Measurements from ENCODE around the gene ACACA.

ACACA gene

GRCh38 chr17:37286430-37286829 is 120.2 kb downstream of the ACACA start:
- no peak for DNase-seq

DNA sequence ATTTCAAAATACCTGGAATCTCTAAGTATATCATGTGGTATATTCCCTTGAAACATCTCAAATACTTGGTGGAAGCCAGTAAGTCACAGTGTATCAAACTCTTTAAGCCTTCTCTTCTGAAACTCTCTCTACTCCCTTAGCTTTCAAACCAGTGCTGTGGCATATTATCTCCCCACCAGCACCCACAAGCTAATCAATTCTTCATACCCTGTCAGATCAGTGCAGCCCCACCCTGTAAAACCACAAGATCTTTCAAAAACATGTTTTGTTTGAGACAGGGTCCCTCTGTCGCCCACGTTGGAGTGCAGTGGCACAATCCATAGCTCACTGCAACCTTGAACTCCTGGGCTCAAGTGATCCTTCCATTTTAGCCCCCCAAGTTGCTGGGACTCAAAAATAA is 122.4 kb downstream of the ACACA start:
- no peak for DNase-seq

- DNase-seq, result no peak
Observed at GRCh38 chr17:37283414-37283961, 123.1 kb downstream of the ACACA start.

- DNase-seq, result no peak
Observed at GRCh38 chr17:37280841-37281240, 125.8 kb downstream of the ACACA start.

GRCh38 chr17:37278247-37278894 is 128.3 kb downstream of the ACACA start:
- DNase-seq, result no peak

- no peak for DNase-seq
Observed at GRCh38 chr17:37276475-37276874, 130.2 kb downstream of the ACACA start.

GRCh38 chr17:37274461-37274860 is 132.2 kb downstream of the ACACA start:
- no peak for DNase-seq

DNA sequence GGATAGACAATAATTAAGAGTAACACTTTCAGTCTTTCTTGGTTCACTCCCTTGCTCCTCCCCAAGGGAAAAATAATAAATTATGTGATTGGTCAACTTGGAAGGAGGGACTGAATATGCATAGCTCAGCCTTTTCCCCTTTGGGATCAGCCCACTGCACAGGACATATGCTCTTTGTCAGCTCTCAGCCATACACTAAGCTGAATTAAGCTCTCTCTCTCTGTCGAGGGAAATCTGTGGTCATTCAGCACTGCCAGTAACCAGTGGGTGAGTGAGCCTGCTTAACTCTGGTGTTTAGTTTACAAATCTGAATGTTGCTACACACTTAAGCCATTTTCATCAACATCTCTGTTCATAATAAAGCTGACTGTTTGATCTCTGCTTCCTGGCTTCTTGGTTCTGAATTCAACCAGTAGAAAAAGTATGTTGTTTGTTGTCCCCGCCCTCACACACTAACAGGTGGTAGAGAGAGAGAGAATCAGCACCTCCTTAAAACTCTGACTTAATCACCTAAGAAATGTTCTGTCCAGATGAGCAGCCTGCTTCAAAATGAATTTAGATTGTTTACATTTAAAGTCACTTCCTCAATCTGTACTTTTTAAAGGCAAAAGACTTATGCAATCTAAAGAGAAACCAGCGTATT is 133.1 kb downstream of the ACACA start:
- no peak for DNase-seq

GRCh38 chr17:37265446-37266173 is 141.0 kb downstream of the ACACA start:
- no peak for DNase-seq

DNA sequence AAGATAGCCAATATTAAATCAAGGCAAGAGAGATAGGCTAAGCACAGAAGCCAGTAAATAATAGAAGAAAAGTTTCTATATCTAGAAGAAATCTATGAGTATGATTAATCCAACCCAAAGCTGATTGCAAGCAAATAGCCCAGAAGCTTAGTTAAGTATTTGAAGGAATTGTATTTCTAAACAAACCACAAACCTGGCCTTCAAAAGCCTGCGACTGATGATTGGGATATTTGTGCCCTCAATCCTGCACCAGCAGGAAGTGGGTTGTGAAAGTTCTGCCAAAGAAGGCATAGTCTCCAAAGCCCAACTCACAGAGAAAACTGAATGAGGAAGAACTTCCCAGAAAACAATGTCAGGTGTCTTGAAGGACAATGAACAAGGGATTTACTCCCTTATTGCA is 145.3 kb downstream of the ACACA start:
- no peak for DNase-seq

DNA sequence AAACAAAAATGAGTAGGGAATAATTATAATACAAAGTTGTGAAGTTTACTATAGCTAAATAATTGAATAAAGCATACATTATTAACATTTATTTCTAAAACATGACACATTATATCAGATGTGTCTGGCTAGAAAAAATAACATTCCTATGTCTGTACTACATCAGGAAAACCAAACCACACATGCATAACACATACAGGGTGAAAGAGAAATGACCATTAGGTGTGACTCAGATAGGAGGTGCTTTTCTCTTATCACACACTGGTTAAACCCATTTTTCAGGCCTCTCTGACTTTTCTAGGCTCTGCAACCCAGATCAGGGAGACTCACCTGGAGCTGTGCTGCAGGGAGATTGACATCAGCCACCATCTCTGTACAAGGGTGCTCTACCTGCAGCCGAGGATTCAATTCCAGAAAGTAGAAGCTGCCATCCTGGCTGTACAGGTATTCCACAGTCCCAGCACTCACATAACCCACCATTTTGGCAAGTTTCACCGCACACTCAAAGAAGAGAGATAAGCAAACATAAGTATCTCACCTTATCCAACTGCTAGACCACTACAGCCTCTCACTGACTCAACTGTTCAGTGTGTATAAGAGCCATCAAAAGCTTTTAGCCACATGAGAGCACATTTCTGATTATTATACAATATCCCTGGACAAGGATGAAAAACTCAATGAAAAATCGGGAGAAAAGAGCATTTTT is 147.5 kb downstream of the ACACA start:
- no peak for DNase-seq

GRCh38 chr17:37256627-37257026 is 150.0 kb downstream of the ACACA start:
- no peak for DNase-seq

- no peak for DNase-seq
Observed at GRCh38 chr17:37255432-37255831, 151.2 kb downstream of the ACACA start.

GRCh38 chr17:37247825-37248224 is 158.8 kb downstream of the ACACA start:
- DNase-seq, result no peak

GRCh38 chr17:37246085-37246484 is 160.6 kb downstream of the ACACA start:
- no peak for DNase-seq

DNA sequence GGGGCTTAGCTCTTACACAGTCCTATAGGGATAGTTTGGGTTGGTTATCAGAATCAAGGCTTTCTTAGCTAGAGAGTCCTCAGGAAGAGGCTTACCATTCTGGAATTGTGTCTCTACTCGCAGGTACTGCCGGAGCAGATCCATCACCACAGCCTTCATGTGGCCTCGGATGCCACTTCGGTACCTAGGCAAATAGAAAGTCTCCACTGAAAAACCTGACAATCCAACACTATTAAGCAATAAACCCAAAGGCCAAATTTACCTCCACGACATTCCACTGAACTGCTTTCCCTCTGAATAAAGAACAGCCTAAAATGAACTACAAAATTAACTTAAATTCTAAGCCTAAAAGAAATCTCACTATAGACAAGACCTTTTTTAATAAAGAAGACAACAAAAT is 166.3 kb downstream of the ACACA start:
- no peak for DNase-seq

GRCh38 chr17:37239690-37240334 is 166.8 kb downstream of the ACACA start:
- DNase-seq, result peak; percentile 23

- no peak for DNase-seq
Observed at GRCh38 chr17:37234106-37234505, 172.5 kb downstream of the ACACA start.

GRCh38 chr17:37233036-37233435 is 173.6 kb downstream of the ACACA start:
- no peak for DNase-seq

GRCh38 chr17:37231887-37232286 is 174.7 kb downstream of the ACACA start:
- no peak for DNase-seq

DNA sequence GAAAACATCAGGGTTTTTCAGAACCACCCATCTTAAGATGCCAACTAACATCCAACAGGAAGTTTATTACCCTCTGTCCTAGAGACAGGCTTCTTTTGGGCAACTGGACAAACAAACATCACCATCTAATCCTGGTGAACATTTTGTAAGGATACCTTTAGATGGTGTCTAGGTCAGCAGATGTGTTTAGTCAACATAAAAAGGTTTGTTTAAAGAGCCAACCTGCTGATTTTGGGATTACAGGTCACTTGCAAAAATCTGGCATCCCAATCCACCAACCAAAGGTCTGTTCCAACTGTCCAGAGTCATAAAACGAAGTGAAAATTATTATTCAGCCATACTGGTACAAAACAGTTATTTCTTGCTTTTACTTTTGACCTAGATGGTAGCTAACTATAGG is 176.0 kb downstream of the ACACA start:
- DNase-seq, result no peak

- no peak for DNase-seq
Observed at GRCh38 chr17:37225465-37225864, 181.2 kb downstream of the ACACA start.

DNA sequence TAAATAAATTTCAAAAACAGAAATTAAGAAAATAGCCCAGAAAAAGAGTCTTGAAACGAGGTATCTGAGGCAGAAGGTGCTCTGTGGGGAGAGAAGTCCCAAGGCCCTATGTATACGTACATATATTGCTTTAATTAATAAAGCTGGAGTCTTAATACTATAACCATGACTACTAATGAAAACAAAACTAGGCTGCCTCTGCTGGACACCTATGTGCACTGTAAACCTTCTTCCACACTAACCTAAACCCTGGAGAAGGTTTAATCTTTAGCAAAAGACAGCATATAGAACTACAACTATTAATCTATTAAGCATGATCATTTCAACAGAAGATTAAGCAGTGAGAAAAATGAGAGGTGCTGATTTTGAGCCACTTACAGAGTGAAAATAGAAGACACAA is 184.8 kb downstream of the ACACA start:
- no peak for DNase-seq

Measured in CD4-positive, alpha-beta T cell treated with Interleukin-12 subunit alpha and Interleukin-12 subunit beta, for 1 hour (primary cell).